Muscle layer of duodenum (tissue), 2 donors: ENCODE data around the gene PTPRO.

Source experiments
- H3K27ac ChIP-seq: one replicate; pipeline ENCODE4 v1.7.0; 2013; ENCODE audit warnings: mild to moderate bottlenecking, low read length
- H3K27me3 ChIP-seq: one replicate; pipeline ENCODE4 v1.7.0; 2013; ENCODE audit warnings: low read depth, mild to moderate bottlenecking, control low read depth, low read length
- H3K36me3 ChIP-seq, 2 donors: one replicate each; pipeline ENCODE4 v1.7.0; 2013; ENCODE audit warnings: low read length in 2 of 2, control low read depth in 1 of 2, mild to moderate bottlenecking in 1 of 2; ENCODE audit not compliant: insufficient read depth in 2 of 2, control insufficient read depth in 1 of 2
- H3K4me1 ChIP-seq, 2 donors: one replicate each; pipeline ENCODE4 v1.7.0; 2013; ENCODE audit warnings: low read length in 2 of 2, mild to moderate bottlenecking in 2 of 2, control low read depth in 1 of 2, moderate library complexity in 1 of 2; ENCODE audit not compliant: insufficient read depth in 2 of 2, control insufficient read depth in 1 of 2
- H3K4me3 ChIP-seq, 2 donors: one replicate each; pipeline ENCODE4 v1.7.0; 2013; ENCODE audit warnings: low read length in 2 of 2, low read depth in 1 of 2, mild to moderate bottlenecking in 1 of 2
- H3K9me3 ChIP-seq, 2 donors: one replicate each; pipeline ENCODE4 v1.7.0; 2013; ENCODE audit warnings: low read length in 2 of 2, control low read depth in 1 of 2, mild to moderate bottlenecking in 1 of 2; ENCODE audit not compliant: control insufficient read depth in 1 of 2
- donor health status: healthy.

Gene PTPRO

DNA sequence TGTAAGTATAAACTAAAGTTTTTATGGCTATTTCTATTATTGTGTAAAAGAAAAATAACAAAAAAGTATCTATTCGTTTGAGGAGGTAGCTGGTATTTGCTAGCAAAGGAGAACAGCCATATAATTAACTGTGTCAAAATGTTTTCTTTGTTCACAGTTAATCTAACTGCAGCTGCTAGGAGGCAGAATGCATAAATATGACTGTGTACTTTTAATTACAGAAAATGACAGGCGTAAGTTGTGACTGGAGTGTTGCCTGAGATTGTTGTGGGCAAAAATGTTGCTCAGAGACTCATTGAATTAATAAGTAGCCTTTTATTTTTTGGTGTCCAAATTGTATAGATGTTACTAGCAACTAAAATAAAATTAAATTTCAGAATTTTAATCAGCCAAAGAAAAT is 33.5 kb downstream of the PTPRO start:
- Histone ChIP-seq H3K9me3 (no peaks in the 10 kb centered on the region), H3K27me3 (no peaks in the 10 kb centered on the region), H3K36me3 (no peaks in the 10 kb centered on the region), H3K4me1 (no peaks in the 10 kb centered on the region), H3K27ac (no peak overlapping the region), H3K4me3 (no peak overlapping the region)

GRCh38 chr12:15356951-15357364 is 34.6 kb downstream of the PTPRO start:
- no peaks in the 10 kb centered on the region for H3K9me3 ChIP-seq
- H3K27me3 ChIP-seq, result no peaks in the 10 kb centered on the region
- H3K36me3 ChIP-seq, result no peaks in the 10 kb centered on the region
- H3K4me3 ChIP-seq, result no peak overlapping the region
- no peak overlapping the region for H3K27ac ChIP-seq
- no peaks in the 10 kb centered on the region for H3K4me1 ChIP-seq

GRCh38 chr12:15364221-15365160 is 42.2 kb downstream of the PTPRO start:
- Histone ChIP-seq H3K4me3 (no peak overlapping the region), H3K27ac (no peak overlapping the region), H3K4me1 (no peaks in the 10 kb centered on the region), H3K9me3 (no peaks in the 10 kb centered on the region), H3K27me3 (no peaks in the 10 kb centered on the region), H3K36me3 (no peaks in the 10 kb centered on the region)

DNA sequence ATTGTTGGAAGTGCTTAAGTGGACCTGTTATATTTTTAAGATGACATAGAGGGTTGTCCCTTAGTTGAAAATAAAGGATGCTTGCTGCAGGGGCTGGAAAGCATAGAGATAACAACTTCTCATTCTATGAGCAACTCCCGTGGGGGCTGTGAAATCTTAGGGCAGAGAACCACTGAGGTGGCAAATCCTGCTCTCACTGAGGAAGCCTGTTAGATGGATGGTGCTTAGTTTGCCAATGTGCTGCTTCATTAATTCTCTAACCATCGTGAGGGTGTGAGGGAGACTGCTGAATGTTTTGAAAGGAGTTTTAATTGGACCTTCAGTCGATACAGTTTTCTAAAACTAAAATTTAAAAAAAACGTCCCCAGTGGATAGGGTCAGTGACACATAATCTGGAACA is 46.5 kb downstream of the PTPRO start:
- Histone ChIP-seq H3K4me3 (no peak overlapping the region), H3K9me3 (no peaks in the 10 kb centered on the region), H3K27me3 (no peaks in the 10 kb centered on the region), H3K36me3 (no peaks in the 10 kb centered on the region), H3K27ac (no peak overlapping the region), H3K4me1 (no peaks in the 10 kb centered on the region)

- H3K4me3 ChIP-seq, result no peak overlapping the region
- no peaks in the 10 kb centered on the region for H3K4me1 ChIP-seq
- no peaks in the 10 kb centered on the region for H3K36me3 ChIP-seq
- H3K27me3 ChIP-seq, result no peaks in the 10 kb centered on the region
- H3K9me3 ChIP-seq, result peaks cover 8 to 15% of the 10 kb centered on the region in 2 donors
- H3K27ac ChIP-seq, result no peak overlapping the region
These were observed 50.0 kb downstream of the PTPRO start for GRCh38 chr12:15372352-15372751.

DNA sequence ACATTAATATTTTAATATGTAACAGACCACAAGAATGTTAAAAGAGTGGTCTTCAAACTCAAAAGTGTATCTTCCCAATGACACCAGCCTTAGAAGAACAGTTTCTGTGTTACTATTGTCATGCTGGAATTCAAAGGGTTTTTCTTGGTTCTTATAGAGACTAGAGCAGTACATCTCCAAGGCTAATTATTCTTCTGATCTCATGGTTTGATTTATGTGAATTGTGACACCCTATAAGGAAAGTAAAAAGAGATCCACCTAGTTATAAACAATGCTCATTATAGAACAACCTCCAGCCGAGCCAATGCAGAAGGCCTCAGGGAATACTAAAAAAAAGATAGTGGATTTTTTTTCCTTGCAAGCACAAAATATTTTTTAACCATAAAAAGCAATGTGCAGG is 65.5 kb downstream of the PTPRO start:
- H3K4me1 ChIP-seq, result no peaks in the 10 kb centered on the region
- no peaks in the 10 kb centered on the region for H3K27me3 ChIP-seq
- no peaks in the 10 kb centered on the region for H3K9me3 ChIP-seq
- no peak overlapping the region for H3K4me3 ChIP-seq
- H3K36me3 ChIP-seq, result no peaks in the 10 kb centered on the region
- H3K27ac ChIP-seq, result no peak overlapping the region

DNA sequence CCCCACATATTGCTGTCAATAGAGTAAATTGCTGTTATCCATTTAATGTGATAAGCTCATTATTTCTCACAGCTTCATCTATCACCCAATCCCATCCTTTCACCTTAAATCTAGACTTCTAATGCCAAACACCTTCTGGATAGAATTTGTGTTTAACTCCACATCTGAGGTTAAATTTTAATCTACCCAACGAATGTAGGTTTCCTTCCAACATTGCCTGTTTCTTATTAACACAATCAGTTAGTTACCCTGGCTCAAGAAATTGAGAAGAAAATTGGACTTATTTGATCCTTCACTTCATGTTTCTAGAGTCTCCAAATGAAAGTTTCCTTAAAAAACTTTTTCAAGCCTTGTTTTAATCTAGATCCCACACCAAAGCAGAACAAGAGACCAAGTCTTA is 67.3 kb downstream of the PTPRO start:
- Histone ChIP-seq H3K27me3 (no peaks in the 10 kb centered on the region), H3K4me3 (no peak overlapping the region), H3K4me1 (no peaks in the 10 kb centered on the region), H3K27ac (no peak overlapping the region), H3K9me3 (no peaks in the 10 kb centered on the region), H3K36me3 (no peaks in the 10 kb centered on the region)

DNA sequence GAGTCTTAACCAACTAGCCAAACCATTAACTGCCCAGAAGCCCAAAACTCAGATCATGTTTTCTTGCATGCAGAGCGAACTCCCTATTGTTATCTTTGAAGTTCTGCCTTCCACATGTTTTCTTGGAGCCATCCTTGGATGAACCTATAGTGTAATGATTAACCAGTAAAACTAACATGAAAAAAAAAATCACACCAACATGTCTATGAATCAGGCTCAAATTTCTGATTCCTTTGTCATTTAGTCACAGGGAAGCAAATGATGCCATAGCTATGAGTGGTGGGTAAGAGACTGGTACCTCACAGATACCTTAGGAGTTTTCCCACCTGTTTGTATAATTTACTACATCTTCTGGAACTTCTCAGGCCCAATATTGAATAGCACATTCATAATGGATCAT is 70.7 kb downstream of the PTPRO start:
- Histone ChIP-seq H3K4me3 (no peak overlapping the region), H3K27ac (no peak overlapping the region), H3K4me1 (no peaks in the 10 kb centered on the region), H3K27me3 (no peaks in the 10 kb centered on the region), H3K9me3 (no peaks in the 10 kb centered on the region), H3K36me3 (no peaks in the 10 kb centered on the region)

DNA sequence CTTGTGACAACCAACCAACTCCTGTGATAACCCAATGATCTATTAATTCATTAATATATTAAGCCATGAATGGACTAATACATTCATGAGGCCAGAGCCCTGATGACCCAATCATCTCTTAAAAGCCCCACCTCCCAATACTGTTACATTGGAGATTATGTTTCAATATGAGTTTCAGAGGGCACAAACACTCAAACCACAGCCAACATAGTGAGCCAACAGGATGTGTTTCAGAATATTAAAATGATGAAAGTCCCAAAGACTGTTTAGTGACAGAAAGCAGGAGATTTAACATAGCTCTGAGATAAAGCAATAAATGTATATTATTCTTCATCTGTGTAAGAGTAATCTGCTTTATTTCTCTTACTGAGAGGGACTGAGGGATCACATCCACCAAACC is 71.7 kb downstream of the PTPRO start:
- Histone ChIP-seq H3K27me3 (no peaks in the 10 kb centered on the region), H3K9me3 (no peaks in the 10 kb centered on the region), H3K36me3 (no peaks in the 10 kb centered on the region), H3K27ac (no peak overlapping the region), H3K4me3 (no peak overlapping the region), H3K4me1 (no peaks in the 10 kb centered on the region)

DNA sequence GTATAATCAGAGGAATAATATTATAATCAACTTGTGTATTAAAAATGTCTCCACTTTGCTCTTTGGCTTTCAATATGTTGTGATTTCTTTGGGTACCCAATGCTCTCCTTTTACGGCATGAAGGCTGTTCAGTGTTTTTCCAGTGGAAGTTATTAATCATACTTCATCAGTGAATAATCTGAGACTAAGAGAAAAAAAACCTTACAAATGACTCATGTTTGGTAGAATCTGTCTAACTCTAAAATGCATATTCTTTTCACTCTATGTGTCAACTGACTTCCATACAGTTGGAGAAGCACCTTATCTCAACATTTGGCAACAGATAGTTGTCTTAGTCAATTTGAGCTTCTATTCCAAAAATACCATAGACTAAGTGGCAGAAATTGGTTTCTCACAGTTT is 82.2 kb downstream of the PTPRO start:
- no peak overlapping the region for H3K4me3 ChIP-seq
- H3K36me3 ChIP-seq, result no peaks in the 10 kb centered on the region
- H3K27me3 ChIP-seq, result no peaks in the 10 kb centered on the region
- H3K4me1 ChIP-seq, result no peaks in the 10 kb centered on the region
- no peak overlapping the region for H3K27ac ChIP-seq
- H3K9me3 ChIP-seq, result no peaks in the 10 kb centered on the region

DNA sequence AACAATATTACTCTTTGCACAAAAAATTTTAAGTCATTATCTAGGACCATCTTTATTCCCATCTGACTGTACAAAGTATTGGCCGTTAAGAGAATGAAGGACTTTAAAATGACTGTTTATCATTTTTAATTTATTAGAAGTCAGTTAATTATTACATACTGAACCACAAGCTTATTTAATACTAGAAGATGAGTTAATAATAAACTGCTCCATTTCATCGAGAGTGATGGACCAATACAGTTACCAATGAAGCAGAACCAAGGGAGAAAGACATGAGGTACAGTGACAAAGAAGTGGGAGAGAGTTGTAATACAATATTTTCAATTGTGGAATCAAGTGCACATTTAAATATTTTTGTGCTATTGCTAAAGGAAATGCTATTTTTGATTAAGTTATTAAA is 83.3 kb downstream of the PTPRO start:
- Histone ChIP-seq H3K9me3 (no peaks in the 10 kb centered on the region), H3K27ac (no peak overlapping the region), H3K36me3 (no peaks in the 10 kb centered on the region), H3K4me1 (no peaks in the 10 kb centered on the region), H3K4me3 (no peak overlapping the region), H3K27me3 (no peaks in the 10 kb centered on the region)

DNA sequence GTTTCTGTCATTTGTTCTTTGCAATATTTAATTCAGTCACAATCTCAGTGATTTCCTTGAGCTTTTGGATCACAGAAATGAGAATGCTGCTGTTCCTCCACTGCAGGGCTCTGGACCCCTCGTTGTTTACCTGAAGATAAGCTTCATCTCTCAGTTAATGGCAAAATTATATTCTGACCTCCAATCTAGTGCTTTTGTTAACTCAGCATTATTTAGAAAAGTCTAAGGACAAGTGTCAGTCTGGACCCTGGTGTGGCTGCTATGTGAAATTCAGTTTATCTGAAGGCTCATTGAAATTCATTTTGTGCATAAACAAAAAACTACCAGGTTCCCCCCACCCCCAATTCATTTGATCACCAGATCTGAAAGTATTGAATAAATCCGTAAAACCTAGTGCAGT is 84.7 kb downstream of the PTPRO start:
- Histone ChIP-seq H3K27me3 (no peaks in the 10 kb centered on the region), H3K36me3 (no peaks in the 10 kb centered on the region), H3K4me3 (no peak overlapping the region), H3K27ac (no peak overlapping the region), H3K9me3 (no peaks in the 10 kb centered on the region), H3K4me1 (no peaks in the 10 kb centered on the region)
